ENCODE data around the gene SULT2A1.

- TF ChIP-seq PKNOX1 (IDR thresholded peaks at IDR 0.05) (no peak), NFRKB (IDR thresholded peaks at IDR 0.05) (no peak), TARDBP (IDR thresholded peaks at IDR 0.05) (no peak)
These were observed 1.1 kb downstream of the SULT2A1 start for GRCh38 chr19:47885067-47885463.
